Measurements from ENCODE around the gene PPP1R3G.

DNA sequence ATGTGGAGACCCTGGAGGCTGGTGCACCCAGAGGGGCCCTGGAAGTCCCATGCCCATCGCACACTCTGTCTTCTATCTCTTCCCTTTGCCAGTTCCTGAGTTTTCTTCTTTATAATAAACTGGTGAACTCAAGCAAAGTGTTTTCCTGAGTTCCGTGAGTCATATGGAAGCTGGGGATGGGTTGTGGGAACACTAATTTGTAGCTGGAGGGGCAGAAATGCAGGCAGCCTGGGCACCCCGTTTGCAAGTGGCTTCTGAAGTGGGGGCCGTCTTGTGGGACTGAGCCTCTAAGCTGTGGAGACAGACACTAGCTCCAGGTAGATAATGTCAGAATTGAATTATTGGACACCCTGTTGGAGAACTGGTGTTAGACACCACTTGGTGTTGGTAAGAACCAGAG lies 3.2 kb upstream of the PPP1R3G start:
- TF ChIP-seq, protein P1, sequence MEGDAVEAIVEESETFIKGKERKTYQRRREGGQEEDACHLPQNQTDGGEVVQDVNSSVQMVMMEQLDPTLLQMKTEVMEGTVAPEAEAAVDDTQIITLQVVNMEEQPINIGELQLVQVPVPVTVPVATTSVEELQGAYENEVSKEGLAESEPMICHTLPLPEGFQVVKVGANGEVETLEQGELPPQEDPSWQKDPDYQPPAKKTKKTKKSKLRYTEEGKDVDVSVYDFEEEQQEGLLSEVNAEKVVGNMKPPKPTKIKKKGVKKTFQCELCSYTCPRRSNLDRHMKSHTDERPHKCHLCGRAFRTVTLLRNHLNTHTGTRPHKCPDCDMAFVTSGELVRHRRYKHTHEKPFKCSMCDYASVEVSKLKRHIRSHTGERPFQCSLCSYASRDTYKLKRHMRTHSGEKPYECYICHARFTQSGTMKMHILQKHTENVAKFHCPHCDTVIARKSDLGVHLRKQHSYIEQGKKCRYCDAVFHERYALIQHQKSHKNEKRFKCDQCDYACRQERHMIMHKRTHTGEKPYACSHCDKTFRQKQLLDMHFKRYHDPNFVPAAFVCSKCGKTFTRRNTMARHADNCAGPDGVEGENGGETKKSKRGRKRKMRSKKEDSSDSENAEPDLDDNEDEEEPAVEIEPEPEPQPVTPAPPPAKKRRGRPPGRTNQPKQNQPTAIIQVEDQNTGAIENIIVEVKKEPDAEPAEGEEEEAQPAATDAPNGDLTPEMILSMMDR (conservative IDR thresholded peaks at IDR 0.05 in 1 of 2, IDR thresholded peaks at IDR 0.05 in 1 of 2; ENCODE audit: low read depth in 1 of 2, low read length in 2 of 2), result no peak
- no peak for TF ChIP-seq EZH2 (IDR thresholded peaks at IDR 0.05; ENCODE audit: low read length, missing control alignments)

Measured in fibroblast of lung (primary cell).